ENCODE measurements around the gene GNAQ.
A peak's percentile ranks its signal among the peaks of the same experiment; 100 is the strongest.
"Not testable (repeated sequence)": the region's sequence is repeated elsewhere in the genome, so short reads cannot be mapped to it uniquely, and the experiment has no call there.

The GNAQ gene

GRCh38 chr9:77731930-77732329 is 299.7 kb downstream of the GNAQ start:
- DNase-seq (ENCODE audit: low read depth in 2 of 2): no peak

- DNase-seq (ENCODE audit: low read depth in 2 of 2): no peak
Measured at GRCh38 chr9:77731008-77731698, 300.5 kb downstream of the GNAQ start.

- DNase-seq (ENCODE audit: low read depth in 2 of 2): no peak
Measured at GRCh38 chr9:77729177-77729576, 302.4 kb downstream of the GNAQ start.

GRCh38 chr9:77726814-77727213 is 304.8 kb downstream of the GNAQ start:
- DNase-seq (ENCODE audit: low read depth in 2 of 2): no peak

- no peak for DNase-seq (ENCODE audit: low read depth in 2 of 2)
Measured at GRCh38 chr9:77726289-77726688, 305.3 kb downstream of the GNAQ start.

GRCh38 chr9:77725820-77726219 is 305.8 kb downstream of the GNAQ start:
- DNase-seq (ENCODE audit: low read depth in 2 of 2): peak in 1 of 2 donors; percentile 2

GRCh38 chr9:77725046-77725694 is 306.4 kb downstream of the GNAQ start:
- DNase-seq (ENCODE audit: low read depth in 2 of 2): no peak

GRCh38 chr9:77721156-77721555 is 310.5 kb downstream of the GNAQ start:
- DNase-seq (ENCODE audit: low read depth in 2 of 2): not testable (repeated sequence)

- DNase-seq (ENCODE audit: low read depth in 2 of 2): no peak
Measured at GRCh38 chr9:77719321-77719720, 312.3 kb downstream of the GNAQ start.

GRCh38 chr9:77718298-77718640 is 313.3 kb downstream of the GNAQ start:
- DNase-seq (ENCODE audit: low read depth in 2 of 2): not testable (repeated sequence)

- DNase-seq (ENCODE audit: low read depth in 2 of 2): not testable (repeated sequence)
Measured at GRCh38 chr9:77717608-77718297, 313.9 kb downstream of the GNAQ start.

GRCh38 chr9:77714077-77714549 is 317.5 kb downstream of the GNAQ start:
- DNase-seq (ENCODE audit: low read depth in 2 of 2): no peak

- DNase-seq (ENCODE audit: low read depth in 2 of 2): no peak
Measured at GRCh38 chr9:77712533-77713130, 319.0 kb downstream of the GNAQ start.

- no peak for DNase-seq (ENCODE audit: low read depth in 2 of 2)
Measured at GRCh38 chr9:77710965-77711648, 320.5 kb downstream of the GNAQ start.

- DNase-seq (ENCODE audit: low read depth in 2 of 2): no peak
Measured at GRCh38 chr9:77710316-77710715, 321.3 kb downstream of the GNAQ start.

GRCh38 chr9:77708064-77708815 is 323.4 kb downstream of the GNAQ start:
- no peak for DNase-seq (ENCODE audit: low read depth in 2 of 2)

- no peak for DNase-seq (ENCODE audit: low read depth in 2 of 2)
Measured at GRCh38 chr9:77707383-77708063, 324.1 kb downstream of the GNAQ start.

- DNase-seq (ENCODE audit: low read depth in 2 of 2): no peak
Measured at GRCh38 chr9:77705636-77706035, 326.0 kb downstream of the GNAQ start.

- not testable (repeated sequence) for DNase-seq (ENCODE audit: low read depth in 2 of 2)
Measured at GRCh38 chr9:77702521-77703390, 328.9 kb downstream of the GNAQ start.
